ENCODE results near the gene PTHLH.

The PTHLH gene

GRCh38 chr12:27998658-27999057 lies 26.1 kb upstream of the PTHLH start:
- H3K27me3 ChIP-seq, result no peaks in the 10 kb centered on the region
- H3K4me2 ChIP-seq, result no peak overlapping the region
- no peak overlapping the region for H3K9ac ChIP-seq
- TF ChIP-seq Cebpa-rat (IDR thresholded peaks at IDR 0.05), result no peak
- no peaks in the 10 kb centered on the region for H3K36me3 ChIP-seq
- H3K4me1 ChIP-seq, result no peaks in the 10 kb centered on the region
- no peak overlapping the region for H3K27ac ChIP-seq
- no peak overlapping the region for H3K4me3 ChIP-seq
- H4K20me1 ChIP-seq, result no peaks in the 10 kb centered on the region
- peaks cover 0 to 14% (median 0%) of the 10 kb centered on the region in 11 experiments; a peak in 4 of 22 replicates for H3K9me3 ChIP-seq (replicated peaks in 1 of 11)

DNA sequence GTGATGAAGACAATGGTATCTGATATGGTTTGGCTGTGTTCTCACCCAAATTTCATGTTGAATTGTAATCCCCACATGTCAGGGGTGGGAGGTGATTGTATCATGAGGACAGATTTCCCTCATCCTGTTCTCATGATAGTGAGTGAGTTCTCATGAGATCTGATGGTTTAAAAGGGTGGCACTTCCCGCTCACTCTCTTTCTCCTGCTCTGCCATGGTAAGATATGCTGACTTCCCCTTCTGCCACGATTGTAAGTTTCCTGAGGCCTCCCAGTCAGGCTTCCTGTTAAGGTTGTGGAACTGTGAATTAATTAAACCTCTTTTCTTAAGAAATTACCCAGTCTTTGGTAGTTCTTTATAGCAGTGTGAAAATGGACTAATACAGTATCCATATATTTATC lies 25.6 kb upstream of the PTHLH start:
- H3K36me3 ChIP-seq, result no peaks in the 10 kb centered on the region

DNA sequence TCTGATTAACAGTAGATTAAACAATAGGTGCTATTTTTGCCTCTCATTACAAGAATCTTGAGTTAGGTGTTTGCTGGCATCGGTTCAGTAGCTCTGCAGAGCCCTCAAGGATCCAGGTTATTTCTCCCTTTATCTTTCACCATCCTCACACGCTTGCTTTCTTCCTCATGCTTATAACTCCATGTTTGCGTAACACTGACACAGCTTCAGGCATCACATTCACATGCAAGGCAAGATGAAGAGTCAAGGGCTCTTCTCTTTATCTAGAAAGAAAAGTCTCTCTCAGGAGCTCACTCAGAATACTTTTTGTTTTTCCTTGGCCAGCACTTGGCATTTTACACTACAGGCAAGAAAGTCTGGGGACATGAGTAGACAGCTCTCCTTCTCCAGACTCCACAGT lies 24.2 kb upstream of the PTHLH start:
- no peaks in the 10 kb centered on the region for H3K4me1 ChIP-seq
- H3K9ac ChIP-seq, result no peak overlapping the region
- H3K9me3 ChIP-seq (replicated peaks in 1 of 11), result peaks cover 0 to 14% (median 0%) of the 10 kb centered on the region in 11 experiments; a peak in 4 of 22 replicates
- H3K27ac ChIP-seq, result no peak overlapping the region
- no peak overlapping the region for H3K4me2 ChIP-seq
- no peak overlapping the region for H3K4me3 ChIP-seq
- H3K27me3 ChIP-seq, result no peaks in the 10 kb centered on the region
- no peak for TF ChIP-seq Cebpa-rat (IDR thresholded peaks at IDR 0.05)
- no peaks in the 10 kb centered on the region for H4K20me1 ChIP-seq
- no peaks in the 10 kb centered on the region for H3K36me3 ChIP-seq

More for the DNA sequence above, 25.6 kb upstream of the PTHLH start:
- no peak overlapping the region for H3K4me2 ChIP-seq
- H3K9me3 ChIP-seq (replicated peaks in 1 of 11), result peaks cover 0 to 14% (median 0%) of the 10 kb centered on the region in 11 experiments; a peak in 4 of 22 replicates
- TF ChIP-seq Cebpa-rat (IDR thresholded peaks at IDR 0.05), result no peak
- no peaks in the 10 kb centered on the region for H3K27me3 ChIP-seq
- H4K20me1 ChIP-seq, result no peaks in the 10 kb centered on the region
- H3K27ac ChIP-seq, result no peak overlapping the region
- no peak overlapping the region for H3K9ac ChIP-seq
- H3K4me3 ChIP-seq, result no peak overlapping the region
- no peaks in the 10 kb centered on the region for H3K4me1 ChIP-seq

- no peak overlapping the region for H3K4me2 ChIP-seq
- no peak overlapping the region for H3K4me3 ChIP-seq
- H4K20me1 ChIP-seq, result no peaks in the 10 kb centered on the region
- no peaks in the 10 kb centered on the region for H3K36me3 ChIP-seq
- H3K27ac ChIP-seq, result no peak overlapping the region
- H3K27me3 ChIP-seq, result no peaks in the 10 kb centered on the region
- peaks cover 4 to 24% (median 9%) of the 10 kb centered on the region in 11 experiments; a peak in 16 of 22 replicates for H3K9me3 ChIP-seq (replicated peaks in 1 of 11)
- H3K4me1 ChIP-seq, result no peaks in the 10 kb centered on the region
- no peak overlapping the region for H3K9ac ChIP-seq
- TF ChIP-seq Cebpa-rat (IDR thresholded peaks at IDR 0.05), result no peak
Measured at GRCh38 chr12:27995406-27995805, 22.9 kb upstream of the PTHLH start.

DNA sequence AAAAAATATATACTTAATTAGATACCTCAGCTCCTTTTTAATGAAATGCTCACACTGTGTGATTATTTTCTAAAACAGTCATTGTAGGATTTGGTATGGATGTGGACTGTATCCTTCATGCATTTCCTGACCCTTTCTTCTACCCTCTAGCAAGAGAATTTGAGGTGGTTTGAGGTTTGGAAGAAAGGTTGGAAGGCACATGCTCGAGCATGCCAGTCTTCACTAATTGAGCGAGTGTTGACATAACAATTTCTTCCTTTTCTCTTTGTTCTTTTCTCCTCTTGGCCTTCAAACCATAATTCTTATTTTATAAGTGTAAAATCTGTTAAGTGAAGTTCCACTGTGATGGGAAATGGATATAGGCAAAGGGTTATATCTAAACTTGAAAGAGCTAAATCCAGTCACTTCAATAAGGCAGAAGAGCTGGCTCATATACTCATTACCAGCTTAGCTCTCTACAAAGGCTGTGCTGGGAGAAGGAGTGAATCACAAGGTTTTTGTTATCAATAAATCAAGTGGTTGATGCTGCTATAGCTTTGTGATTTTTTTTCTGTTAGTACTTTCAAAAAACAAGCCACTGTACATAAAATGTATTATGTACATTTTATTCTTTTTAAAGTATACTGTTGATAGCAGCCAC lies 16.2 kb upstream of the PTHLH start:
- H3K36me3 ChIP-seq, result no peaks in the 10 kb centered on the region
- H3K4me1 ChIP-seq, result no peaks in the 10 kb centered on the region
- no peak for TF ChIP-seq Cebpa-rat (IDR thresholded peaks at IDR 0.05)
- H3K4me3 ChIP-seq, result no peak overlapping the region
- H3K9ac ChIP-seq, result no peak overlapping the region
- no peak overlapping the region for H3K4me2 ChIP-seq
- no peaks in the 10 kb centered on the region for H3K27me3 ChIP-seq
- H3K9me3 ChIP-seq (replicated peaks in 1 of 11), result peaks cover 4 to 11% (median 9%) of the 10 kb centered on the region in 11 experiments; a peak in 16 of 22 replicates
- no peak overlapping the region for H3K27ac ChIP-seq
- no peaks in the 10 kb centered on the region for H4K20me1 ChIP-seq

DNA sequence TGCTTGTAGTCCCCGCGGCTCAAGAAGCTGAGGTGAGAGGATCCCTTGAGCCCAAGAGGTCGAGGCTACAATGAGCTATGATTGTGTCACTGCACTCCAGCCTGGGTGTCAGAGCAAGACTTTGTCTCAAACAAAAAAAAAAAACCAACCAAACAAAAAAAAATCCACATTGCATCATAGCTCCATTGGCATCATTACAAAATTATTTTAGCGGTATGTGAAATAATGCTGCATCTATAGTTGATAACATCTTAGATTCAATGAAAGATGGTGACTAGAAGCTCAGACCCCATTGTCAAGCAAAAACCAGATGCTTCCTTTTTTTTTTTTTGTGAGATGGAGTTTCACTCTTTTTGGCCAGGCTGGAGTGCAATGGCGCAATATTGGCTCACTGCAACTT lies 14.8 kb upstream of the PTHLH start:
- H4K20me1 ChIP-seq, result no peaks in the 10 kb centered on the region
- no peak overlapping the region for H3K4me3 ChIP-seq
- H3K36me3 ChIP-seq, result no peaks in the 10 kb centered on the region
- H3K4me1 ChIP-seq, result no peaks in the 10 kb centered on the region
- no peak overlapping the region for H3K27ac ChIP-seq
- TF ChIP-seq Cebpa-rat (IDR thresholded peaks at IDR 0.05), result no peak
- no peaks in the 10 kb centered on the region for H3K27me3 ChIP-seq
- no peak overlapping the region for H3K9ac ChIP-seq
- peaks cover 4 to 11% (median 9%) of the 10 kb centered on the region in 11 experiments; a peak in 16 of 22 replicates for H3K9me3 ChIP-seq (replicated peaks in 1 of 11)
- no peak overlapping the region for H3K4me2 ChIP-seq

DNA sequence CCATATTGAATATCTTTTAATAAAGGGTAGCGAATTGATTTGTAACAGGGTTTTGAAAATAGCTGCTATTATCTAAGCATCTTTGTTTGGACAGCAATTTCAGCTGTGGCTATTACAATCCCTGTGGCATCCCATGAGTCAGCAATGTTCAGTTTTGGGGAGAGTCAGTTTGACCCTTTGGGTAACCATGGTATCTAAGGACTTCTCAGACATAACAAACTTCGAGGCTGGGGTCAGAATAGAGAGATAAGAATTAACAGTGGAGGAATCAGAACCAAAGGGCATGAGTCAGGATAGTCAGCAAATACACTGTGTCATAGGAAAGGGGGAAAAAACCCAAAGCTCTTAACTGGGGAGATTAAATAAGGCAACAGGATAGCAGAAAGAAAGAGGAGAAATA lies 11.7 kb upstream of the PTHLH start:
- Histone ChIP-seq H4K20me1 (no peaks in the 10 kb centered on the region), H3K27ac (no peak overlapping the region), H3K27me3 (no peaks in the 10 kb centered on the region), H3K36me3 (no peaks in the 10 kb centered on the region), H3K4me3 (no peak overlapping the region), H3K9ac (no peak overlapping the region), H3K4me1 (no peaks in the 10 kb centered on the region), H3K9me3 (replicated peaks in 1 of 11) (no peaks in the 10 kb centered on the region), H3K4me2 (no peak overlapping the region)
- no peak for TF ChIP-seq Cebpa-rat (IDR thresholded peaks at IDR 0.05)

- no peak overlapping the region for H3K4me3 ChIP-seq
- no peak for TF ChIP-seq Cebpa-rat (IDR thresholded peaks at IDR 0.05)
- H3K27me3 ChIP-seq, result peaks cover 0 to 4% (median 0%) of the 10 kb centered on the region in 11 experiments; a peak in 6 of 22 replicates
- H3K4me2 ChIP-seq, result no peak overlapping the region
- no peaks in the 10 kb centered on the region for H3K9me3 ChIP-seq (replicated peaks in 1 of 11)
- H3K4me1 ChIP-seq, result no peaks in the 10 kb centered on the region
- no peak overlapping the region for H3K27ac ChIP-seq
- H4K20me1 ChIP-seq, result no peaks in the 10 kb centered on the region
- no peak overlapping the region for H3K9ac ChIP-seq
- no peaks in the 10 kb centered on the region for H3K36me3 ChIP-seq
Measured at GRCh38 chr12:27982951-27983350, 10.4 kb upstream of the PTHLH start.

DNA sequence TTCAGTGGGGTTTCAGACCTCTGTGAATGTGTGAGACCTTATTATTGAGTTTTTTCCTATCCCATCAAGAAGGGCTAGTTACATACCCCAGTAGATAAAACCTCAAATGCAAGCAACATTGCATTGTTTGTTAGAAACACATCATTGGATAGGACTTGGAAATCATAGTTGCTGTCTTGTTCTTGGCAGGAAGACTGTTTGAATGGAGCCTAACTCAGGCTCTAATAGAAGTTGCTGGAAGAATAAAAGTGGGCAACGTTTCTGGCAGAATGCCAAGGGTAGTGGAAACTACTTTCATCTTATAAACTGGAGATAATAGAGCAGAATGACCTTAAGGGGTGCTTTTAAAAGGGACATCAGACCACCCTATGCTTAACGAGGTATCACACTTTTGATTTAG lies 9.9 kb upstream of the PTHLH start:
- no peak for TF ChIP-seq Cebpa-rat (IDR thresholded peaks at IDR 0.05)

DNA sequence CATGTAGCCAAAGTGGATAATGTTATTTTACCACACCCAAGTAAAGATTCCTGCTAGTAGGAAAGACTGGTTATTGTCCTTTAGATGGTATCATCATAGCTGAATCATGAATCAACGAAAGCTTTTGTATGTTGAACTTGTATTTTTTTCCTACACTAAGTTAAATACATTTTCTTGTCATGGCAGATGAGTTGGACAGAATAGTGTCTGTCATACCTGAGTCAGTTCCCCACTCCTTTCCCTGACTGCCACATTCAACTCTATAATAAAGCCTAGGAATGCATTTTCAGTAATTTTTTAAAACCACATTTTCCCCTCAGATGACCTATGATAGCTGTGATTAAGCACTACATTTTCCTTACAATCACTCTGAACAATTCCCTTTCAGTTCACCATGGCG lies 9.3 kb upstream of the PTHLH start:
- Histone ChIP-seq H3K9ac (no peak overlapping the region), H3K4me2 (no peak overlapping the region), H3K9me3 (replicated peaks in 1 of 11) (no peaks in the 10 kb centered on the region), H4K20me1 (no peaks in the 10 kb centered on the region), H3K4me1 (no peaks in the 10 kb centered on the region), H3K36me3 (no peaks in the 10 kb centered on the region), H3K27me3 (peaks cover 0 to 15% (median 9%) of the 10 kb centered on the region in 11 experiments; a peak in 15 of 22 replicates), H3K27ac (no peak overlapping the region), H3K4me3 (no peak overlapping the region)
- TF ChIP-seq Cebpa-rat (IDR thresholded peaks at IDR 0.05), result no peak

More for the DNA sequence above, 9.9 kb upstream of the PTHLH start:
- Histone ChIP-seq H3K4me1 (no peaks in the 10 kb centered on the region), H3K9me3 (replicated peaks in 1 of 11) (no peaks in the 10 kb centered on the region), H3K9ac (no peak overlapping the region), H3K4me2 (no peak overlapping the region), H3K4me3 (no peak overlapping the region), H4K20me1 (no peaks in the 10 kb centered on the region), H3K27ac (no peak overlapping the region), H3K36me3 (no peaks in the 10 kb centered on the region), H3K27me3 (peaks cover 0 to 10% (median 4%) of the 10 kb centered on the region in 11 experiments; a peak in 12 of 22 replicates)
